Activated CD8-positive, alpha-beta memory T cell treated with anti-CD3 and anti-CD28 coated beads, Interleukin-2, amount 50 U/mL, for 24 hours (primary cell): ENCODE data around the gene DSCAML1.

Experiments
- DNase-seq: peaks from one replicate; pipeline ENCODE4 v3.0.0-alpha.2; 2020; ENCODE audit errors: extremely low read depth

Gene DSCAML1

GRCh38 chr11:117693344-117693743 is 103.7 kb downstream of the DSCAML1 start:
- DNase-seq: no peak

DNA sequence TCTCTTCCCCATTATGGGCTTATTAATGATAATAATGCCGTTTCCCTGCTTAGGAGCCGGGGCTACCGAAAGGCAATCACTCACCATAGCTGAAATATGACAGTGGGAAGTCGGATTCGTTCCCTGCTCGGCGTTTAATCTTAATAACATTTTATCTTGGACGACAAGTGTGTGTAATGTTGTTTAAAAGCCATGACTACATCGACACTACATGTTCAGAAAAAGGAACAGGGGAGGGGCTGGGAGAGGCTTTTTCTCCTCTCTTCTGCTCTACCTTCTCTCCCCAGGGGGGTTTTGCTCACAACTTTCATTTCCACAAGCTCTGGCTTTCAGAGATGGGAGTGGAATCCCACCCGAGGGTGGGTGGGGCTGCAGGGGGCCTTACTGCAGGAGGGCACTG is 105.5 kb downstream of the DSCAML1 start:
- no peak for DNase-seq

- no peak for DNase-seq
Observed at GRCh38 chr11:117691218-117691514, 105.8 kb downstream of the DSCAML1 start.

DNA sequence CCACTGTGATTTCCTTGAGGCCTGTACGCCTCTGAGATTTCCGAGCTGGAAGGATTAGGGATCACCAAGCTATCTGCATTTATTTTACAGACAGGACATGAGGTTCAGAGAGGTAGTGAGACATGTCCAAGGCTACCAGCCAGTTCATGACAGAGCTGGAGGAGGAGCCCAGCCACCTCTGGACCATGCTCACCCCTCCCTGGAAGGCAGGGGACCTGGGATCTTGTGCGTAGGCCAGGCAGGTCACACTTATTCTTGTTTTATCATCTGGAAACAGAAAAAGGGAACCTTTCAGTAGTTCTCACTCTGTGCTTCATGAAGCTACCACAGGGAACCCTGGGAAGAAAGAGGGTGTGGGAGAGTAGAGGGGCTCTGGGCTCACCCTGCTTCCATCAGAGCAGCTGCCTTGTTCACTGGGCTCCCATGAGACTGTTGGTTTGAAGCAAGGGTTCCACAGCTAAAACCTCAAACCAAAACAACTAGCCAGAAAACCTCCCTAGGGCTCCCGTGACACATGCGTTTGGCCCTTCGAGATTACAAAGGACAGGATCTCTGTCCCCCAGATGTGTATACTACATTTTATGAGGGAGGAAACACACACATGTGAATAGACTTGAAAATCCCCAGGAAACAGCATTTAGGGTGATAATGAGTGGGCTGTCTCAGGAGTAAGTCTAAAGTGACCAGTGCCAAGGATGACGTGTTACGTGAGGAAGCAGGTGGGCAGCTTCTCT is 106.4 kb downstream of the DSCAML1 start:
- DNase-seq: no peak

DNA sequence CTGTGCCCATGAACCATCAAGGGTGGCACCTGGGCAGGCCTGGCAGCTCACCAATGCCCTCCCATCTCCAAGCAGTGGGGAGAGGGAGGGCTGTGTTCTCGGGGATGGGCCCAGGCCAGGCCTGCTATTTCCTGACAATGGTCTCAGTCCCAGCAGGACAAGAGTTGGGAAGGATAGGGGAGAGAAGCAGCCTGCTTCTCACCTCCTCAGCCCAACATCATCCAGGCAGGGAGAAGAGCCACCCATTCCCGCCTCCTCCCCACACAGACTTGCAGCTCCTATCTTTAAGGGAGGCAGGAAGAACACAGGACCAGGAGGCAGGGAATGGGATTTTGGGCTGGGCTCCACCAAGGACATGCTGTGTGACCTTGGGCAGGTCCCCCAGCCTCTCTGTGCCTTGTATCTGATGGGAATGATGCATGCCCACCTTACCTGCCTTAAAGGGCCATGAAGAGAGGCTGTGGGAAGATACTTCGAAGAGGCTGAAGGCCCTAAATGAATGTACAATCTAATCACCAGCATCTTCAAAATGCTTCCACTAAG is 108.7 kb downstream of the DSCAML1 start:
- no peak for DNase-seq

DNA sequence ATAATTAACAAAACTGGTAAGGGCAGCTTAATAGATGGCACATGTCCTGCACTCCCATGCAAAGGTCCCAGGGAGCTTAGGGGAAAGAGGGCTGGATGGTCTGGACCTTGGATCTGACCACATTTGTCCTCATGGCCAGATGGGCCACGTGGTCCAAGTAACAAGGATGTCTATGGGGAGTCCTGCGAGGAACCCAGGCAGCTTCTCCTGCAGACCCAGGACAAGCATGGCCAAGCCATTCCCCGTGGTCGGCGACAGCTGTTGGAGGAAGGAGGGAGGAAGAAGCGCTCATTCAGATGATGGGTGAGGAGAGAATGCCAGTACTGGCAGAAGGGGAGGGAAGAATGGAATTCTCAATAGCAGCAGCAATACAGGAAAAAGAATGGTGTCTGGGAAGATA is 109.2 kb downstream of the DSCAML1 start:
- no peak for DNase-seq

DNA sequence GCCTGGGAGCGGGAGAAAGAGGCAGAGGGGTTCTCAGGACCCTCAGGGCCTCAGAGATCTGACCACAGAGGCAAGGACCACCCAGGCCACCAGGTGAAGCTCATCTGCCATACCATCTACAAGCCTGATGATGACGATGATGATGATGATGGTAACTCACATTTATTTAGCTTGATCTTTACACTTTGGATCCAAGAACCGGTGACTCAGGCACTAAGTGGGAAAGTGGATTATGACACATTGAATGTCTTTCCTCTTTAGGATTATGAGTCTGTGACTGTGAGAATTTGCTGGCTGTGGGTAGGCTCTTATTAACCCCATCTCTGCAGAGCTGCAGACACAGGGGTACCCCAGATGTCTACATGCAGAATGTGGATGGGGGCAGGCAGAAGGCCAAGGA is 110.3 kb downstream of the DSCAML1 start:
- no peak for DNase-seq

DNA sequence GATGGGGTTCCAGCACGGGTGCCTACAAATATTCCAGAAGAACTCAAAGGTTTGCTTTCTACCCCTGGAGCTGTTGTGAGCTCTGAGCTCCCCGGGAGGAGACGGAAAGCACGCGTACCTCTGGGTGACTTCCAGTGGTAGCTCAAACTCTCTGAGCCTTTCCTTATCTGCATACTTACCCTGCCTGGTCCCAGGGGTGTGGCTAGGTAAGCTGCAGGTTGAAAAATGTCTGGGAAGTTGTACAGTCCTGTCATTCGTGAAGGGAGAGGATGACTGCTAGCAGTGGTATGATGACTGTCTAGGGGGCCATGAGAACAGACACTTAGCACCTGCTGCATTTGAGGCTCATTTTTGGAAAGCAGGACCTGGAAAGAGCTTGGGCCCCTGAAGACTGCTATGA is 111.5 kb downstream of the DSCAML1 start:
- DNase-seq: no peak

GRCh38 chr11:117684731-117685130 is 112.3 kb downstream of the DSCAML1 start:
- no peak for DNase-seq

DNA sequence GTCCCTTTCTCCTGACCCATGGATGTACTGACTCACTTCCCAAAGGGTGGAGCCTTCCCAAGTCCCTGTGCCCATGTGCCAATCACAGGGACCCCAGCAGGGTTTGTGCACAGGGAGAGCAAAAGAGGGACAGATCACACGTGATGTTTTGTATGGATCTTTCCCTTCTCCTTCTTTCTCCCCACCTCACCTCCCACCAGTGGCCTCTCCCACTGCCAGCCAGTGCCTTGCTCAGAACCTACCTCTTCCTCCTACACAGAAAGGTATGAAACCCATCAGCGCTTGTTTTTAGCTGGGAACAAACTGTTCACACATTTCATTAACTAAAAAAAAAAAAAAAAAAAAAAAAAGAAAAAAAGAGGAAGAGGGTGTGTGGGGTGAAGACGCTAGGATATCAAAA is 112.9 kb downstream of the DSCAML1 start:
- DNase-seq: no peak

DNA sequence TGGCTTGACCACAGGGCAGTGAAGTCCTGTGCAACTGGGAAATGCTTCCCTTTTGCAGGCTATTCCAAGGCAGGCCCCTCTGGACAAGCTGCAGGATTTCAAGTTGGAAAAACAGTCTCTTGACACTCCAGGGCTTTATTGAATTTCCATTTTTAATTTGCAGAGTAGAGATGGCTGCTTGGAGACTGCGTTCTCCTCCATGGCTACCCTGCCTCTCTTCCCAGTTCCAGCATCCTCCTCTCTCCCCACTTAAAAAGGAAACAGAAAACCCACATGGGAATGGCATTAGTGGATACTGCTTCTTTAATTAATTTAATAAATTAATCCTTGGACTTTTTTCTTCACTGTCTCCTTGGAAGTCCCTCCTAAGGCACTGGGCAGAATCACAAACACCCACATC is 115.6 kb downstream of the DSCAML1 start:
- DNase-seq: no peak

GRCh38 chr11:117679461-117679860 is 117.6 kb downstream of the DSCAML1 start:
- no peak for DNase-seq

DNA sequence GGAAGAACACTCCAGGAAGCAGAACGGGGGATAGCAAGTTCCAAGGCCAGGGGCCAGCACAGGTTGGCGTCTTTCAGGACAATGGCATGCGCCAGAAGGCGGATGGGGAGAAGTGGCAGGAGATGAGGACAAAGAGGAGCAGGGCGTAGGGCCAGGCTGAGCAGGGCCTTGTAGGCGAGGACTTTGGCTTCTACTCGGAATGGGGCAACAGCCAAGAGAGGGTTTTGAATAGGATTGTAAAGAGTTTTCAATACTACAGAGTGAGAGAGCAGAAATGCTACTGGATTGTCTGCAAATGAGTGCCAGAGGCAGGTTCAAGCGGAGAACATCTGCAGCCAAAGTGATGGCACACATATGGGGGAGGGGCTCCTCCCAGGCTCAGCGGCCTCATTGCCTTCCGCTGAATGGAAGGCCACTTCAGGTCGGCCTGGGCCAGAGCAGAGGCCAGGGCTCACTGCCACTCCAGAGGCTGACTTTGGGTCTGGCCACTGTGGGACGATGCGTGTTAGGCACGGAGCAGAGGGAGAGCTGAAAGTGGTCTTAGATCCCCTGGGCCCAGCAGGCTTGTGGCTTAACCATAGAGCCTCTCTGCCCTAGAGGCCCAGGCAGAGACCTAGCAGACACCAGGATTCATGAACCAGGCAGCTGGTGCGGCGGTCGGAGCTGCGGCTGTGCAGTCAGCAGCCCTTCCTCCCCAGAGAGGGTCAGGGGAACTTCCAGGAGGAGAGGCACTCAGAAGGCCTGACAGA is 118.2 kb downstream of the DSCAML1 start:
- no peak for DNase-seq

DNA sequence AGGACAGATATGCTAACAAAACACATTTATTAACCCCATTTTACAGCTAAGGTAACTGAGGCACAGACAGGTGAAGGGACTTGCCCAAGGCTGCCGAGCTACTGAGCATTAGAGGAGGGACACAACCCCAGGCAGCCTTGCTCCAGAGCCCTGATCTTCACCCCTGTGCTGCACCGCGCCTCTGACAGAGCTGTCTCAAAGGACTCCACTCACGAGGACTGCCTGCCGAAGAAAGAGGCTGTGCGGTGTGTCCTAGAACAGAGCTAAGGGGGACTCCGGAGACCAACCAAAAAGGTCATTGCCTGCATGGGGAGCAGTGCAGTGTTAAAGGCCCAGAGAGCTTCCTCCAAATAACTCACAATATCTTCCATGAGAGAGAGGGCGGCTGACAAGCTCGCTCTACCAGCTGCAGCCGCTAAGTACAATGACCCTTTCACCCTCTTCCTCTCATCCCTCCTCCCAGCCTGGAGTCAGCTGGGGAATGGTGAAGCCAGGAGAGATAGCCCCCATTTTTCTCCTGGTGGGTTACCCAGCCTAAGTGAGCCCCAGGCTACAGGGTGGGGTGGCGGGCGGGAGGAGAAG is 119.2 kb downstream of the DSCAML1 start:
- no peak for DNase-seq

- no peak for DNase-seq
Observed at GRCh38 chr11:117676501-117676900, 120.5 kb downstream of the DSCAML1 start.

DNA sequence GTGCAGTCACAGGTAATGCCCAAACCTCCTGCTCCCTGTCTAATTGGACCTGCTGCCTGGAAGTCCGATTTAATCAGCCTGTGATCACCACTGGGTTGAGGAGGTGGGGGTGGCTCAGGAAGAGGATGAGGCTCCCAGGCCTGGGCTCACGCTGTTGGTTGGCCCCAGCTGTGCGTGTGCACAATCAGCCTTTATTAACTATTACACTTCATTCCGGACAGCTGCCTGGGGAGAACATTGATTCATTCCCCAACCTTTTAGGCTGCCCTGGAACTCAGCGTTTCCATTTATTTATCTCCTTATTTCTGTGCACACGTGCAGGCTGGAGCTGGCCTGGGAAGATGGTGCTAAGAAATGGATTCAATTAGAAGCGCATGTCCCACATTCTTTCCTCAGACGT is 123.4 kb downstream of the DSCAML1 start:
- DNase-seq: no peak

- DNase-seq: no peak
Observed at GRCh38 chr11:117671370-117671769, 125.6 kb downstream of the DSCAML1 start.

DNA sequence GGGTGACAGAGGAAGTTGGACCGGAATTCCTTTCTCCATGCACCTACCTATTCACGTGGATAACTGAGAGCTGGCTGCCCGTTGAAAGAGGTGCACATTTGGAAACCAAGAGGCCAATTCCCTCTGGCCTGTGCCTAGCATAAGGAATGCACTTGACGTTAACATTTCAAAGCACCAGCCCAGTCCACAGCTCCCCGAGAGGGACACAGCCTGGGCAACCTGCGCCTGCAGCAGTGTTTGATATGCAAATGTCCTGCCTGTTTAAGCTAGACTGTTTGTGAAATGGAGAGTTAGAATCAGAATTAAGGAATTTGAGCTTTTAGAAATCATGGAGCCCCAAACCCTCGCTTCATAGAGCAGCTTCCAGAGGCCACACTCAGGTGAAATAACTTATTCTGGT is 126.1 kb downstream of the DSCAML1 start:
- no peak for DNase-seq

- no peak for DNase-seq
Observed at GRCh38 chr11:117670443-117670842, 126.6 kb downstream of the DSCAML1 start.

DNA sequence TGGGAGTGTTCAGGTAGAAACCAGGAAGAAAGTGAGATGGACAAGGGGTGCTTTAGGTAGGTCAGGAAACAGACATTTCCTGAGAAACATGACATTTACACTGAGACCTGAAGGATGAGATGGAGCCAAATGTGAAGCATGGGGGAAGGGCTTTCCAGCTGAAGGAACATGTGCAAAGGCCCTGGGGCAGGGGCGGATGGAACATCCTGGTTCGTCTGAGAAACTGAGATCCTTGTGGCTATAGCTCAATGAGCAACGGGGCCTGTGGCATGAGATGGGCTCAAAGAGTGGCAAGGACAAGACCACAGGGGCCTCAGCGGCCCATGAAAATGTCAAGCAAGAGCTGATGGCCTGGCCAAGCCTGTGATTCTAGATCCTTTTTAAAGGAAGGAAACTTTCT is 127.4 kb downstream of the DSCAML1 start:
- no peak for DNase-seq

GRCh38 chr11:117669062-117669461 is 128.0 kb downstream of the DSCAML1 start:
- no peak for DNase-seq

DNA sequence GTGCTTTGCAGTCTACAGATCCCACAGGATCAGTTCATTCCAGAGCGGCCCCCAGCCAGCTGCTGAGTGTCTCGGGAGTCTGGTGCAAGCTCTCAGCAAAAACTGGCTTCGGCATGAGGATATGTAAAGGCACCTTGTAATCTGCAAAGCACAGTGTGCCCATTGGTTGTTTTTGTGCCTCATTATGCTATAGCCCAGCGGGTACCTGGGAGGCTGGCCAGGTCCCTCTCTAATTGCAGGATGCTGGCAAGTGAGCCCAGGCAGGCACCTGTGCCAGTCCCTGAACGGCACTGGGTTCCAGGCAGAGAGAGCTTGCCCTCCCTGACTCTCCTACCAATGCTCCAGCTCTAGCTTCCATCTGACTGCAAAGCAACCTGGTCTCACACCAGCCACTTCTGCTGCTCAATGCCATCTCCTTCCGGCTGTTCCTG is 128.7 kb downstream of the DSCAML1 start:
- DNase-seq: no peak

- no peak for DNase-seq
Observed at GRCh38 chr11:117664897-117665296, 132.1 kb downstream of the DSCAML1 start.
